ENCODE results near the gene SLC49A4. TPM values are rescaled to one million over a fixed set of nuclear protein-coding genes. Genes with fewer than 3 reads are reported as not detected.

SLC49A4 gene
- total RNA-seq, 1 experiment from 2014 or later, result 10.2 TPM

- TF ChIP-seq SOX15 (CRISPR knock-in tag; IDR thresholded peaks at IDR 0.05), result no peak
Measured at GRCh38 chr3:122843604-122844003, 48.7 kb downstream of the SLC49A4 start (continued).

GRCh38 chr3:122857019-122857418, 62.1 kb downstream of the SLC49A4 start:
- DNase-seq (ENCODE audit: low spot score) (no peak), ATAC-seq (no peak)
- ChIA-PET CTCF (no interaction called here), POLR2A (no interaction called here)
- no peak overlapping the region for H3K4me3 Mint-ChIP-seq
- no peak for TF ChIP-seq ESRRA (CRISPR knock-in tag; IDR thresholded peaks at IDR 0.05; ENCODE audit: borderline replicate concordance)
- H3K4me1 Mint-ChIP-seq, result no peaks in the 10 kb centered on the region
- H3K9me3 Mint-ChIP-seq, result no peaks in the 10 kb centered on the region
- H3K36me3 Mint-ChIP-seq, result no peaks in the 10 kb centered on the region; the same call in 1 of the 2 replicates
- H3K27me3 Mint-ChIP-seq (ENCODE audit: low read depth), result no peaks in the 10 kb centered on the region
- H3K27ac Mint-ChIP-seq, result no peak overlapping the region

DNA sequence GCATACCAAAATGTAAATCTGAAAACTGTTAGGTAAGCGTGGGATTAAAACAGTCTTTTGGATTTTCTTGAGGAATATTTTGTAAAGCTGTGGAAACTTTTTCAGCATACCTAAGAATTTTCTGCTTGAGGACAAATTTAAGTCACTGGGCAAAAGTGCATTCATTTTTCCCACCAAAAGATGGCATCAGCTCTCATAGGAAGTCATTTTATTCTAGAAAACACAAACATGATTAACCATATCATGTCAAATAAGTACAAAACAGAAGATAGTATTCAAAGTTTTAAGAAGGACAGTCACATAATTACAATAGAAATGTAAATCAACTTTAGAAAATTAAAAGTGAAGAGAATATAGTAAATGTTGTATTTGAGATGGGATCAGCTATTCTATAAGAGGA, 63.5 kb downstream of the SLC49A4 start:
- ATAC-seq (no peak), DNase-seq (ENCODE audit: low spot score) (no peak)
- H3K4me3 Mint-ChIP-seq, result no peak overlapping the region
- no peak for TF ChIP-seq NR1H2 (CRISPR knock-in tag; IDR thresholded peaks at IDR 0.05)
- no peak for TF ChIP-seq CREB1 (CRISPR knock-in tag; IDR thresholded peaks at IDR 0.05)
- TF ChIP-seq FOXP4 (CRISPR knock-in tag; IDR thresholded peaks at IDR 0.05), result no peak
- TF ChIP-seq, protein P1, sequence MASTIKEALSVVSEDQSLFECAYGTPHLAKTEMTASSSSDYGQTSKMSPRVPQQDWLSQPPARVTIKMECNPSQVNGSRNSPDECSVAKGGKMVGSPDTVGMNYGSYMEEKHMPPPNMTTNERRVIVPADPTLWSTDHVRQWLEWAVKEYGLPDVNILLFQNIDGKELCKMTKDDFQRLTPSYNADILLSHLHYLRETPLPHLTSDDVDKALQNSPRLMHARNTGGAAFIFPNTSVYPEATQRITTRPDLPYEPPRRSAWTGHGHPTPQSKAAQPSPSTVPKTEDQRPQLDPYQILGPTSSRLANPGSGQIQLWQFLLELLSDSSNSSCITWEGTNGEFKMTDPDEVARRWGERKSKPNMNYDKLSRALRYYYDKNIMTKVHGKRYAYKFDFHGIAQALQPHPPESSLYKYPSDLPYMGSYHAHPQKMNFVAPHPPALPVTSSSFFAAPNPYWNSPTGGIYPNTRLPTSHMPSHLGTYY (CRISPR knock-in tag; IDR thresholded peaks at IDR 0.05), result no peak
- TF ChIP-seq NFYB (CRISPR knock-in tag; conservative IDR thresholded peaks at IDR 0.05; ENCODE audit: low read depth), result no peak
- TF ChIP-seq, protein P2, sequence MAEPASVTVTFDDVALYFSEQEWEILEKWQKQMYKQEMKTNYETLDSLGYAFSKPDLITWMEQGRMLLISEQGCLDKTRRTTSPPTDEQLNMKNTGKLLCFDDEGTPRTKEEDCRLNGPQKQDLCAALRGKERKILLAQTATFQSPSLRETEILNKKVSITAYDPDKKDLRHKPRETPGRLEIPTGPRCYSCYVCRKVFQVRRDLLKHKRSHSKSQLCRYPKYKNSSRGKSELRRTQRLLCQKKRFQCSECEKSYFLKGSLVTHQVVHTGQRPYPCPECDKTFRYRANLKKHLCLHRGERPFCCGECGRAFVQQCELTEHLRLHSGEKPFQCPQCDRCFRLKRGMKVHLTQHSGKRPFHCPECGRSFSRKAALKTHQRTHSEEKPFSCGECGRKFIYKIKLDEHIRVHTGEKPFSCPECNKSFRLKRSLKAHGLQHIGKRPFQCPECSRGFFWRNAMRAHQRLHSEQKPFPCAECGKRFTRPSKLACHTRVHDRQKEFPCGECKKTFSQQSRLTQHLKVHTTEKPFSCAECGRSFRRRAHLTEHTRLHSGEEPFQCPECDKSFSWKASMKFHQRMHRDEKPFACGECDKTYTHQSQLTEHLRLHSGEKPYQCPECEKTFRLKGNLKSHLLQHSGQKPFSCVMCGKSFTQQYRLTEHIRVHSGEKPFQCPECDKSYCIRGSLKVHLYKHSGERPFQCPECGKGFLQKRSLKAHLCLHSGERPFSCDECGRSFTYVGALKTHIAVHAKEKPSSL (CRISPR knock-in tag; conservative IDR thresholded peaks at IDR 0.05), result no peak
- TF ChIP-seq JAZF1 (CRISPR knock-in tag; IDR thresholded peaks at IDR 0.05), result no peak
- no peak for TF ChIP-seq RORB (CRISPR knock-in tag; IDR thresholded peaks at IDR 0.05)
- TF ChIP-seq ZNF281 (CRISPR knock-in tag; IDR thresholded peaks at IDR 0.05), result no peak
- no peak for TF ChIP-seq NR3C1 (CRISPR knock-in tag; conservative IDR thresholded peaks at IDR 0.05; ENCODE audit: low read depth)
- TF ChIP-seq, protein P3, sequence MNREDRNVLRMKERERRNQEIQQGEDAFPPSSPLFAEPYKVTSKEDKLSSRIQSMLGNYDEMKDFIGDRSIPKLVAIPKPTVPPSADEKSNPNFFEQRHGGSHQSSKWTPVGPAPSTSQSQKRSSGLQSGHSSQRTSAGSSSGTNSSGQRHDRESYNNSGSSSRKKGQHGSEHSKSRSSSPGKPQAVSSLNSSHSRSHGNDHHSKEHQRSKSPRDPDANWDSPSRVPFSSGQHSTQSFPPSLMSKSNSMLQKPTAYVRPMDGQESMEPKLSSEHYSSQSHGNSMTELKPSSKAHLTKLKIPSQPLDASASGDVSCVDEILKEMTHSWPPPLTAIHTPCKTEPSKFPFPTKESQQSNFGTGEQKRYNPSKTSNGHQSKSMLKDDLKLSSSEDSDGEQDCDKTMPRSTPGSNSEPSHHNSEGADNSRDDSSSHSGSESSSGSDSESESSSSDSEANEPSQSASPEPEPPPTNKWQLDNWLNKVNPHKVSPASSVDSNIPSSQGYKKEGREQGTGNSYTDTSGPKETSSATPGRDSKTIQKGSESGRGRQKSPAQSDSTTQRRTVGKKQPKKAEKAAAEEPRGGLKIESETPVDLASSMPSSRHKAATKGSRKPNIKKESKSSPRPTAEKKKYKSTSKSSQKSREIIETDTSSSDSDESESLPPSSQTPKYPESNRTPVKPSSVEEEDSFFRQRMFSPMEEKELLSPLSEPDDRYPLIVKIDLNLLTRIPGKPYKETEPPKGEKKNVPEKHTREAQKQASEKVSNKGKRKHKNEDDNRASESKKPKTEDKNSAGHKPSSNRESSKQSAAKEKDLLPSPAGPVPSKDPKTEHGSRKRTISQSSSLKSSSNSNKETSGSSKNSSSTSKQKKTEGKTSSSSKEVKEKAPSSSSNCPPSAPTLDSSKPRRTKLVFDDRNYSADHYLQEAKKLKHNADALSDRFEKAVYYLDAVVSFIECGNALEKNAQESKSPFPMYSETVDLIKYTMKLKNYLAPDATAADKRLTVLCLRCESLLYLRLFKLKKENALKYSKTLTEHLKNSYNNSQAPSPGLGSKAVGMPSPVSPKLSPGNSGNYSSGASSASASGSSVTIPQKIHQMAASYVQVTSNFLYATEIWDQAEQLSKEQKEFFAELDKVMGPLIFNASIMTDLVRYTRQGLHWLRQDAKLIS (CRISPR knock-in tag; IDR thresholded peaks at IDR 0.05; ENCODE audit: borderline replicate concordance), result no peak
- no peaks in the 10 kb centered on the region for H3K9me3 Mint-ChIP-seq
- CTCF ChIA-PET, result interaction anchor here (0.8 to 0.9 kb wide), 2 partner anchors 213 to 340 kb away, joined by 3 read pairs; no protein-coding TSS in a partner anchor
- H3K36me3 Mint-ChIP-seq, result no peaks in the 10 kb centered on the region
- POLR2A ChIA-PET, result no interaction called here
- H3K27me3 Mint-ChIP-seq (ENCODE audit: low read depth), result no peaks in the 10 kb centered on the region
- H3K27ac Mint-ChIP-seq, result no peak overlapping the region
- H3K4me1 Mint-ChIP-seq, result no peaks in the 10 kb centered on the region
